ENCODE results near the gene NRXN3. TPM values are rescaled to one million over a fixed set of nuclear protein-coding genes. Genes with fewer than 3 reads are reported as not detected.

The NRXN3 gene
- polyA plus RNA-seq, 1 donor from 2014 or later: 110 TPM

GRCh38 chr14:78713716-78714115, 543.5 kb downstream of the NRXN3 start:
- TF ChIP-seq SMC3 (conservative IDR thresholded peaks at IDR 0.05; ENCODE audit: poor library complexity): no peak
- no peak for TF ChIP-seq EZH2 (IDR thresholded peaks at IDR 0.05; ENCODE audit: borderline replicate concordance, insufficient read depth, low read length, poor library complexity, severe bottlenecking)
- TF ChIP-seq REST (IDR thresholded peaks at IDR 0.05; ENCODE audit: borderline replicate concordance): no peak
- TF ChIP-seq CTCF (IDR thresholded peaks at IDR 0.05; ENCODE audit: poor library complexity, severe bottlenecking): no peak
- TF ChIP-seq POLR2AphosphoS5 (IDR thresholded peaks at IDR 0.05): no peak
- TF ChIP-seq EP300 (conservative IDR thresholded peaks at IDR 0.05; ENCODE audit: poor library complexity, severe bottlenecking): no peak
- no peak for TF ChIP-seq MXI1 (conservative IDR thresholded peaks at IDR 0.05; ENCODE audit: poor library complexity, severe bottlenecking)
- TF ChIP-seq TAF1 (IDR thresholded peaks at IDR 0.05; ENCODE audit: low read depth): no peak
- no peak for TF ChIP-seq RAD21 (conservative IDR thresholded peaks at IDR 0.05)
- Histone ChIP-seq H3K9ac (ENCODE audit: low read length) (no peak overlapping the region), H3K27ac (ENCODE audit: low read length) (no peak overlapping the region), H3F3A (ENCODE audit: insufficient read depth, low read length, poor library complexity, severe bottlenecking) (no peaks in the 10 kb centered on the region), H3K4me3 (ENCODE audit: low read length) (no peak overlapping the region), H3K27me3 (ENCODE audit: insufficient read depth, low read depth, low read length) (no peaks in the 10 kb centered on the region), H4K20me1 (ENCODE audit: insufficient read depth) (no peaks in the 10 kb centered on the region), H3K9me3 (ENCODE audit: low read length) (no peaks in the 10 kb centered on the region), H2AFZ (ENCODE audit: low read depth, low read length) (no peak overlapping the region), H3K4me2 (ENCODE audit: low read length) (no peak overlapping the region), H3K9me2 (ENCODE audit: insufficient read depth, low read length) (no peaks in the 10 kb centered on the region), H3K36me3 (ENCODE audit: insufficient read depth, low read length) (no peaks in the 10 kb centered on the region), H3K79me2 (replicated peaks; ENCODE audit: insufficient read depth, low read length) (no peaks in the 10 kb centered on the region)

DNA sequence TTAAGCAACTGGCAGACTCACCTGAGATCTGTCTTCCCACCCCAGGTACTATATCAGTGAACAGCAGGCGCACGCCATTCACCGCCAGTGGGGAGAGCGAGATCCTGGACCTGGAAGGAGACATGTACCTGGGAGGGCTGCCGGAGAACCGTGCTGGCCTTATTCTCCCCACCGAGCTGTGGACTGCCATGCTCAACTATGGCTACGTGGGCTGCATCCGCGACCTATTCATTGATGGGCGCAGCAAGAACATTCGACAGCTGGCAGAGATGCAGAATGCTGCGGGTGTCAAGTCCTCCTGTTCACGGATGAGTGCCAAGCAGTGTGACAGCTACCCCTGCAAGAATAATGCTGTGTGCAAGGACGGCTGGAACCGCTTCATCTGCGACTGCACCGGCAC, 544.5 kb downstream of the NRXN3 start:
- no peaks in the 10 kb centered on the region for H3K79me2 ChIP-seq (replicated peaks; ENCODE audit: insufficient read depth, low read length)
- TF ChIP-seq SMC3 (conservative IDR thresholded peaks at IDR 0.05; ENCODE audit: poor library complexity) (no peak), EZH2 (IDR thresholded peaks at IDR 0.05; ENCODE audit: borderline replicate concordance, insufficient read depth, low read length, poor library complexity, severe bottlenecking) (no peak), CTCF (IDR thresholded peaks at IDR 0.05; ENCODE audit: poor library complexity, severe bottlenecking) (no peak), REST (IDR thresholded peaks at IDR 0.05; ENCODE audit: borderline replicate concordance) (no peak), TAF1 (IDR thresholded peaks at IDR 0.05; ENCODE audit: low read depth) (no peak), RAD21 (conservative IDR thresholded peaks at IDR 0.05) (no peak), MXI1 (conservative IDR thresholded peaks at IDR 0.05; ENCODE audit: poor library complexity, severe bottlenecking) (no peak), POLR2AphosphoS5 (IDR thresholded peaks at IDR 0.05) (no peak), EP300 (conservative IDR thresholded peaks at IDR 0.05; ENCODE audit: poor library complexity, severe bottlenecking) (no peak)

More for the DNA sequence above, 544.5 kb downstream of the NRXN3 start:
- Histone ChIP-seq H3K4me3 (ENCODE audit: low read length) (no peak overlapping the region), H3K27me3 (ENCODE audit: insufficient read depth, low read depth, low read length) (no peaks in the 10 kb centered on the region), H3K27ac (ENCODE audit: low read length) (no peak overlapping the region), H3K9me3 (ENCODE audit: low read length) (no peaks in the 10 kb centered on the region), H3K9me2 (ENCODE audit: insufficient read depth, low read length) (no peaks in the 10 kb centered on the region), H2AFZ (ENCODE audit: low read depth, low read length) (no peak overlapping the region), H4K20me1 (ENCODE audit: insufficient read depth) (no peaks in the 10 kb centered on the region), H3K4me2 (ENCODE audit: low read length) (no peak overlapping the region), H3F3A (ENCODE audit: insufficient read depth, low read length, poor library complexity, severe bottlenecking) (no peaks in the 10 kb centered on the region), H3K36me3 (ENCODE audit: insufficient read depth, low read length) (no peaks in the 10 kb centered on the region), H3K9ac (ENCODE audit: low read length) (no peak overlapping the region)
